Bronchus fibroblast of lung (primary cell): Measurements from ENCODE around the gene HAUS2. TPM values are rescaled to one million over a fixed set of nuclear protein-coding genes. Genes with fewer than 3 reads are reported as not detected.

Experiments
- total RNA-seq: library from RNA; depleted of rRNA; stranded (reverse); fragments of >200 nt; gene quantifications from 2 replicates; pipeline ENCODE4 v1.2.3, GENCODE V29; 2015

Gene HAUS2
- 52.6 and 65.0 TPM in 2 replicates for total RNA-seq

DNA sequence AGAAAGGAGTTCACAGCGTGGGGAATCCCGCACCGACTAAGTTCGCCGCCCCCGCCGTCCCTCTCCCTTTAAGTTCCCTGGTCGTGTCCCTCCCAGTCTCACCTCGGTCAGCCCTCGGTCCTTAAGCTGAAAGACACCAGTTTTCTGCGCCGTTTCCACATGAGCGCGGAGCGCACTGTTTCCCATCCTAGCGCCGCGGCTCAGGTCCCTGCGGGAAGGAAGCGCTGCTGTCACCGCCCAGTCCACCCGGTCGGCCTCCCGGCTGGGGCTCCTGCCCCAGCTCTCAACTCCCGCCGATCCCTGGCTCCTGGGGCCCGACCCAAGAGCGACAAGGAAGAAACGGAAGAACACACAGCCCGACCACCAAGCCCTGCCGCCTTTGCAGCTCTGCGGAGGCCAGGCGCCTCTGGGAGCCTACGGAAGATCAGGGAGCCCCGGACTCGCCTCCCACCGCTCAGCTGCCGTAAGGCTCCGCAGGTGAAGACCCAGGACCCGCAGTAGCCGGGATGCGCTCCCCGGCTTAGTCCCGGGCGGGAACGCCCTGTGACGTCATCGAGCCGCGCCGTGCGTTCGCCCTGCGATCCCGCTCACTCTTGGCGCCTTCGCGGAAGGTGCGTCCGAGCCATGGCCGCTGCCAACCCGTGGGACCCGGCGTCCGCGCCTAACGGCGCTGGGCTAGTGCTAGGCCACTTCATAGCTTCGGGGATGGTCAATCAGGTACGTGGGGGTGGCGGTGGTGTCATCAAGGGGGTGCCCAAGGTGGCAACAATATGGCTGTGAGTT is at the start of gene HAUS2, which contains the start of gene LRRC57:
Gene HAUS2 (plus strand): TSS at position 590 of the 783 bp plus-strand sequence. CDS start 35 bp downstream, at position 625.
Gene LRRC57 (minus strand): TSS at position 545 of the 783 bp plus-strand sequence. CDS start 359 bp downstream, at position 186.

DNA sequence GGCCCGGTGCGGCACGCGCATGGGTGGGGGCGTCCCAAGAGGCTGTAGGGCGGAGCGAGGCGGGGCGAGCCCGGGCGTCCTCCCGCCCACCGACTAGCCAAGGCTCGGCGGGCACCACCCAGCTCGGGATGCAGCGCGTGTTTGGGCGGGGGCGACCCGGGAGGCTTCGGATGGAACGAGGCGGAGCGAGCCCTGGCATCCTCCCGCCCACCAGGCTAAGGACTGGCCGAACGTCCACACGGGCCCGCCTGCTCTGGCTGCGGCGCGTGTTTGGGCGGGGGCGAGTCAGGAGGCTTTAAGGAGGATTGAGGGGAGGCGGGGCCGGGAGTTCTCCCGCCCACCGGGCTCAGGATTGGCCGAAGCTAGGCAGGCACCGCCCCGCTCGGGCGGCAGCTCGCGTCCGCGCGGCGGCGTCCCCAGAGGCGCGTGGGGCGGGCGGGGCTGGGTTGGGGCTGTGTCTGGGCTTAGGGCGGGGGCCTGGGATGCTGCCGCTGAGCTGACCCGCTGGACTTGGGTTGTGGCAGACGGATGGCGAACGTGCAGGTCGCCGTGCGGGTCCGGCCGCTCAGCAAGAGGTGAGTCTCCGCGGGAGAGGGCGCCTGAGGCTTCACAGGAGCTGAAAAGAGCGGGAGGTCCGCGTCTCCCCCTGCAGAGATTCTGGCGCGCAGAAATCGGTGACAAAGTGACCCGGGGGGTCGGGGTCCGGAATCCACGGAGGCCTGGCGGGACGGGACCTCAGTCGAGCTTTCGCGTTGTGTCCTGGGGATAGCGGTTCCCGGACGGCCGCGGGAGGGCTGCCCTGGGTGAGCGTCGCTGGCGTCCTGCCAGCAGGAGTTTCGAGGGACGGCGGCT is 26.8 kb downstream of the HAUS2 start, which contains the start of gene STARD9:
Gene STARD9 (plus strand): TSS at position 419 of the 852 bp plus-strand sequence. CDS start 110 bp downstream, at position 529.

Other genes with a start within 250 kb of the HAUS2 start
- gene CAPN3, start 189.3 kb upstream of the HAUS2 start, total RNA-seq, result 0.50 and 1.6 TPM in 2 replicates
- gene ZNF106, start 57.7 kb upstream of the HAUS2 start, total RNA-seq, result 18.9 and 20.2 TPM in 2 replicates
- gene SNAP23, start 53.2 kb upstream of the HAUS2 start, total RNA-seq, result 43.9 and 46.2 TPM in 2 replicates
- gene LRRC57, start within 50 bp of the HAUS2 start, total RNA-seq, result 10.8 and 12.2 TPM in 2 replicates
- gene STARD9, start 26.8 kb downstream of the HAUS2 start, total RNA-seq, result 2.2 and 2.7 TPM in 2 replicates
- gene CDAN1, start 188.3 kb downstream of the HAUS2 start, total RNA-seq, result 9.7 and 10.9 TPM in 2 replicates